Epithelial cell of esophagus (primary cell): ENCODE results near the gene MAP1LC3B2.

Experiments used
- DNase-seq: peaks from one replicate; pipeline ENCODE4 v3.0.0; 2010; ENCODE audit warnings: low read depth
- H3K4me3 ChIP-seq: 2 replicates; pipeline ENCODE4 v1.5.1; 2011; ENCODE audit warnings: mild to moderate bottlenecking, low read length, control low read depth
- TF ChIP-seq, protein P1 (sequence below): IDR thresholded peaks from 2 replicates; pipeline ENCODE4 v1.5.1; 2011; ENCODE audit warnings: low read depth, mild to moderate bottlenecking, low read length, control low read depth, inconsistent platforms; ENCODE audit not compliant: insufficient read depth; ENCODE audit errors: missing control alignments

MAP1LC3B2 gene

DNA sequence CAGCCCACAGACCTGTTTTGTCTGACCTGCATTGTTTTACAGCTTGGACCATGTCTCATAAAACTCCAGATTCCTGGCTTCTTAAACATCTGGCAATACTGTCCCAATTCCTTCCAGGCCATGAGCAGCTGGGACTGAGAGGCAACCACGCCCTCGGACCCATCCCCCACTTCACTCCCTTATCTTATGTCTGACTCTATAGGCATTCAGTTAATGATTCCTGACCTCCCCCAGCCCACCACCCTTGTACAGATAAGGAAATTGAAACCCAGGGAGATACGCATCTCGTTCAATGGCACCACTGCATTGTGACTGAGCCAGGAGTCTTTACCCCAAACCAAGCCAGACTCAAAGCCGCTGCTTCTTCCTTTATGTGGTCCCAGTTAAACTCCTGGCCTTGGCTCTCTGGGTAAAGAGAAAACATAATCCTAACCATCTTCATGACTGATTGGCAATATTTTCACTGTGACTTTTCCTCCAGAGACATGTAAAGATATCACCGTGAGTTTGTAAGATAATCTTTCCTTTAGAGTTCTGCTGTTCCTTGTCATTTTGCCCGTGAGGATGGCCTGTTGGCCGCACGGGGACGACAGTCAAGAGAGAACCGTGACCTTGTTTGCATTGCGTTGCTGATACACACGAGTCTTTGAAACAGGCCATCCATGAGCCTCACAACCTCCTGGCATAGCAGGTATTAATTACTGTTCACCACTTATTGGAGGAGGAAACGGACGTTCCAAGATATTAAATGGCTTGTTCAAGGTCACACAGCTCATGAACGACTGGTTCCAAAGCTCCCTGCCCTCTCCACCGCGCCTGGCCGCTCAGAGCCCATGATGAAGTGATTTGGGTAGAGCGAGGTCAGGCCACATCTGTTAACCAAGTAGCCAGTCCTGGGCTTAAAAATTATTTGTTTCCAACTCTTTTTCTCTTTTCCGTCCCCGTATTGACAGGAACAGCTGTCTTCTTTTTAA, 39.4 kb downstream of the MAP1LC3B2 start:
- no peak for DNase-seq
- TF ChIP-seq, protein P1, sequence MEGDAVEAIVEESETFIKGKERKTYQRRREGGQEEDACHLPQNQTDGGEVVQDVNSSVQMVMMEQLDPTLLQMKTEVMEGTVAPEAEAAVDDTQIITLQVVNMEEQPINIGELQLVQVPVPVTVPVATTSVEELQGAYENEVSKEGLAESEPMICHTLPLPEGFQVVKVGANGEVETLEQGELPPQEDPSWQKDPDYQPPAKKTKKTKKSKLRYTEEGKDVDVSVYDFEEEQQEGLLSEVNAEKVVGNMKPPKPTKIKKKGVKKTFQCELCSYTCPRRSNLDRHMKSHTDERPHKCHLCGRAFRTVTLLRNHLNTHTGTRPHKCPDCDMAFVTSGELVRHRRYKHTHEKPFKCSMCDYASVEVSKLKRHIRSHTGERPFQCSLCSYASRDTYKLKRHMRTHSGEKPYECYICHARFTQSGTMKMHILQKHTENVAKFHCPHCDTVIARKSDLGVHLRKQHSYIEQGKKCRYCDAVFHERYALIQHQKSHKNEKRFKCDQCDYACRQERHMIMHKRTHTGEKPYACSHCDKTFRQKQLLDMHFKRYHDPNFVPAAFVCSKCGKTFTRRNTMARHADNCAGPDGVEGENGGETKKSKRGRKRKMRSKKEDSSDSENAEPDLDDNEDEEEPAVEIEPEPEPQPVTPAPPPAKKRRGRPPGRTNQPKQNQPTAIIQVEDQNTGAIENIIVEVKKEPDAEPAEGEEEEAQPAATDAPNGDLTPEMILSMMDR: no peak
- no peak overlapping the region for H3K4me3 ChIP-seq

DNA sequence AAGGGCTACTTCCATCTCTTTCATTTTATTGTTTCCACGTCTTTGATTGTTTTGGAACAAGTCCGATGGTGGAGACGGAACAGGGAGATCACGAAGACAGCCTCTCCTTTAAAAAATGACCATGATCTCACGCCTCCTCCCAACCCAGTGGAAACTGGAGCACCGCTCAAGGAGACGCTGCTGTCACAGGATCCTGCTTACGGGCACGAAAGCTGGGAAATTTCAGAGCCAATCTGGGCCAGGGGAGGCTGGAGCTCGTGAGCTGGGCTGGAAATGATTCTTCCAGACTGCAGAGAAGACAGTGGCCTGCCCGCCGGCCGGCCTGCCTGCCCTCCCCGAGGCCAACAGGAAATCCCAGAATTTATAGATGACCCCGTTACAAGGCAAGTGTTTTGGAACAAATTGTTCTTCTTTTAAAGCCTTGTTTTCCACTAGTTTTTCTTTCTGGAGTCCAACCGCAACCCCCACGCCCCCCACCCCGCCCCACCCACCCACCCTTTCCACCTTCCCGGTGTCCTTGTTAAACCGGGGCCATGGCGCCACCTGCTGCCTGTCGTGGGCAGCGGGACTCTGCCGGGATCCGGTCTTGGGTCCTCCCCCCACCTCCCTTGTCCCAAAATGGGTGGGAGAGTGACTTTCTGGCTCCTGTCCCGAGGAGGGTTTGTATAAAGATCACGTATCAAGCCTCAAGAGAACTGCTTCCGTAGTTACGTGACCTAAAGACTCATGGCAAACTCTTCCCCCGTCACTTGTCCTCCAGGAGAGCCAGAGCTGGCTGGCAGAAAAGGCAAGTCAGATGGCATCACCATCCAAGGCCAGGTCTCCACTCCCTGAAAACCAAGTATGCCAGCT, 40.3 kb downstream of the MAP1LC3B2 start:
- H3K4me3 ChIP-seq: peak overlapping the region; percentile 33
- DNase-seq: peak; percentile 55
- TF ChIP-seq, protein P1: peak; percentile 60

DNA sequence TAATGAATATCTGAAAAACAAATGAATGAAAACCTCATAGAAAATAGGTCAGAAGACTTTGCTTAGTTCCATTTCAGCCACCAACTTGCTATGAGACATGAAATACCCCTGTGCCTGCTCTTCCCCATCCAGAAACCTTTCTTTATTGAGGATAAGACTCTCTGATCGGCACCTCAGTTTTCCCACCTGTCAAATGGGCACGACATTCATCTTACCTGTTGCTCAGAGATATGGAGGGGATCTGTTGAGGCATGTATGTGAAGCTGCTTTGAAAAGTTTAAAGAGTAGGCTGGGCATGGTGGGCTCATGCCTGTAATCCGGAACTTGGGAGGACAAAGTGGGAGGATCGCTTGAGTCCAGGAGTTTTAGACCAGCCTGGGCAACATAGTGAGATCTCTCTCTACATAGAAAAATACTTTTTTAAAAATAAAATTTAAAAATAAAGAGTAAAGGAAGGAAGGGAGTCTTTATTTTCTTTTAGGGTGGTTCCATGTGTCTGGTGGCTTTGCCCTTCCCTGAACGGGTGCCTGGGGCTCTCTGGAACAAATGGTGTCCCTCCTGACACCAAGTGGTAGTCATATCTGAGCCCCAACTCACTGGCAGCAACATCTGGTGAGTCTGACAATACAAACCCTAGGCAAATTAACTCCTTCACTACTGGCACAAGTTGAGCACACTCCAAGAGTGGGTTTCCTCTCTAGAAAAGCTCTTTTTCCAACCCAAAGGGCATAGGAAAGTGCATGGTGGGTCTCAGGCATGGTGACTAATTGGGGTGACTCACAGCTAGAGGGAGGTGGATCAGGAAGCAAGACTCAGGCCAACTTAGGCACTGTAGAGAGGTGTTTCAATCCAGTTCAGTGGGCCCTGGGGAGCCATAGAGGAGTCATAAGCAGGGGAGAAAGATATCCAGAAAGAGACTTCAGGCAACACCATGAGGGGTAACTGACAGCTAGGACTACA, 42.1 kb downstream of the MAP1LC3B2 start:
- DNase-seq: peak; percentile 74

DNA sequence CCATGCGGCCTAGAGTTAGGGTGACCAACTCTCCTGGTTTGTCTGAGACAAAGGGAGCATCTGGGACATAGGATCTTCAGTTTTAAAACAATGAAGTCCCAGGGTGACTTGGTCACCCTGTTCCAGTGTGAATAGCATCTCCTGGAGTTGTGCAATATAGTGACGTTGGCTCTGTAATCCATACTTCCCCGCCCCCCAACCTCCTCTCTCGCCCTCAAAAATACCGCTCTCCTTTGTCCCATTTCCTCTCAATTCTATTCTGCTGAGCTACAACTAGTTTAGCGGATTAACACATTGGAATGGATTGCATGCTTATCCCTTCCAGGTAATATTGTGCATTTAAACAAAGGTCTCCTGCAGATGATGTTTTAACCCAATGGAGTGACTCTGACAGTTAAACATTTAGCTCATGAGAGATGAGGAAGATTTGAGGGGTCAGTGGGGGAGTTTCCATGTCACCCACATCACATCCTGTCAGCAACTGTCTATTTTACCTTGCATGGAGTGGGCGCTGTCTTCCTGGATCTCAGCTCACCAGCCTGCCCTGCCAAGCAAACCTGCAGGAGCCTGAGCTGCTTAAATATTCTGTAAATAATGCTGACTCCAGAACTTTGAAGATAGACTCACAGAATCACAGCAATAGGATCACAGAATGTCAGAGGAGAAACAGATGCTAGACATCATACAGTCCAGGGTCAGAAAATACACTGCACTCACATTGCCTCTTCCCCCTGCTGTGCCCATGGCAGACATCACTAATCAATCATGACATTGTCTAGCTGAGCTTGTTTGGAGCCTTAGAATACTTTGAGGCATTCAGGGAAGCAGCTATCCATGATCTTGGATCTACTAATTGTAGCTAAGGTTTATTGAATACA, 43.0 kb downstream of the MAP1LC3B2 start:
- TF ChIP-seq, protein P1: no peak
- no peak overlapping the region for H3K4me3 ChIP-seq
- peak; percentile 17 for DNase-seq

More for the DNA sequence above, 42.1 kb downstream of the MAP1LC3B2 start:
- TF ChIP-seq, protein P1: no peak
- no peak overlapping the region for H3K4me3 ChIP-seq

DNA sequence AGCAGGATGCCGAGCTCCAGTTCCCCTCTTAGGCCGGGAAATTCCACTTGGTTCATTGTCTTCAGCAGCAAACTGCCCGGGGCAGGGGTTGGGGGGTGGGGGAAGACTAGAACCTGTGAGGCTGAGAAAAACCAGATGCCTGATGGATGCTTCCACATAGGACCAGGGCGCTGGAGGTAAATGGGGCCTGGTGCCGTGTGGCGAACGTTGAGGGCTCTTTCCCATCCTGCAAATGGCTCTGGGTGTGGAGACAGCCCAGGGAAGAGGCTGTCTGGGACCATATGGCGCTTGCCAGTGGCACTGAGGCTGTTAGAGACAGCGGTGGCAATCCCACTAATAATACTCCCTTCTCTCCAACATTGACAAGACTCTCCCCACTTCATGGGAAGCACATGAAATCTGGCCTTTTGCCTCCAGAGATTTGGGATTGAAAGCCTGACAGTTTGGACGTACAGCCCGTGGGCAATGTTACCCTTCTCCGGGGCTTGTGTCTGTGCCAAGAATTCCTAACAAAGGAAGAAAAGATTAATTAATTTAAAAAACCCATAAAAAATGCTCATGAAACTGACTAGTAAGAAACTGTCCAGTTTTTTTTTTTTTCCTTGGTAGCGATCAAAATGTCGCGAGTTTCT, 44.5 kb downstream of the MAP1LC3B2 start:
- TF ChIP-seq, protein P1: no peak
- no peak overlapping the region for H3K4me3 ChIP-seq
- DNase-seq: no peak
